HG02981 (cell line): ENCODE data around the gene HIVEP2.

ENCODE experiments used
- ATAC-seq: cut with Tn5 transposase; IDR thresholded peaks from one replicate; pipeline ENCODE4 v1.9.1; 2021; ENCODE audit warnings: mild to moderate bottlenecking, moderate library complexity; ENCODE audit not compliant: unreplicated experiment

Gene HIVEP2

DNA sequence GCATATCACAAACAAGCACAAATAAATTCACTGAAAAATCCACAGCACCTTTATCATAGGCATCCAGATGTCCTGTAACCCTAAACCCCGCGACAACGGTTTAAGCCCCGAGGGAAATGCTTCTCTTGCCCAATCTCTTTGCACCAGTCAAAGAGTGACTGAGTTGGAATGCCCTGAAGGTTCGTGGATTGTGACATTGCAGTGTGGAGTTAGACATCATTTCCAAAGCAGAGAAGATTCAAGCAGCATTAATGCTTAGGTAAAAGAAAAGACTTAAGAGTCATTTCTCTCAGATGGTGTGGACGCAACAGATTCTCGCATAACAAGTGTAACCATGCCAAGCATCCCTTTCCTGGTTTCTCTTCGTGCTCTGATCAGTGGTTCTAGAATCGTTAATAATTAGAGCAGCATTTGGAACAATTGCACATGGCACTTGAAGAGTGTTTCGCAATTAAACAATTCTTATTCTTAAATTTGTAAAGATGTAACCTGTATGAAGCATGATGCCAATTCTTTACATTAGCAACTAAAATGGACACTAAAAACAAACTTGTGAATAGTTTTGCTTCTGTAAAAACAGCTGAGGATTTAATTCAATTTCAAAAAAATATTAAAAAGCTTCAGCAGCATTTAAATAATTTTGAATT lies 121.6 kb downstream of the HIVEP2 start:
- no peak for ATAC-seq

DNA sequence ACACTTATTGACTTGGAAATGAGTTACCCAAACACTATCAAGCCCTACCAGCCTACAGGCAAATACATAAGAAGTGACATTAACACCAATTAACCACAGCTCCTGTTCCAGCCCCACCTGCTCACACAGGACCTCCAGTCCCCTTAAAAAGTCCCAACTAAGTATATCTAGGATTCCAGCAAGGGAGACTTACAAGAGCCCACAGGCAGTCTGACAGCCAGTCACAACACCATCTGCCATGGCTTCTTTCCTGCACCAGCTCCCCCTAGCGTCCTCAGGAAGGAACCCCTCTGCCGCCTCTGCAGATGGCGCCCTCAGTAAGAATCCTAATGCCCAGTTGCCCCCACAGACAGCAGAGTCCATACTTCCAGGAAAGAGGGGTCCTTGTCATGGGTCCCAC lies 122.1 kb downstream of the HIVEP2 start:
- no peak for ATAC-seq

DNA sequence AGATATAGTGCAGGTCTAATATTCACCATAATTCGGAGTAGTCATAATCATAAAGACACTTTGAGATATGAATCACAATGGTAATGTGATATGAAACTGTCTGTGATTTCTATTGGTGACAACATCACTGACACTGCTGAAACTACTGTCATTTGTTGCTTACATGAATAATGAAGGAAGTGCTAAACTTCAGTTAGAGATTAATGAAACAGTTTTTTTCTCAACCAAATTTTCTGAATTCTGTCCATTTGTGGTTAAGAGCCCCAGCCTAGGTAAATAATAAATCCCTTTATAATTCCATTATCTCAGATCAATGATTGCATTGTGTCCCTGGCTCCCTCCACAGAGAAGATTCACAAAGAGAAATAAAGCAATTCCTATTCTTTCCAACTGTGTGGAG lies 122.6 kb downstream of the HIVEP2 start:
- ATAC-seq, result peak; percentile 87

DNA sequence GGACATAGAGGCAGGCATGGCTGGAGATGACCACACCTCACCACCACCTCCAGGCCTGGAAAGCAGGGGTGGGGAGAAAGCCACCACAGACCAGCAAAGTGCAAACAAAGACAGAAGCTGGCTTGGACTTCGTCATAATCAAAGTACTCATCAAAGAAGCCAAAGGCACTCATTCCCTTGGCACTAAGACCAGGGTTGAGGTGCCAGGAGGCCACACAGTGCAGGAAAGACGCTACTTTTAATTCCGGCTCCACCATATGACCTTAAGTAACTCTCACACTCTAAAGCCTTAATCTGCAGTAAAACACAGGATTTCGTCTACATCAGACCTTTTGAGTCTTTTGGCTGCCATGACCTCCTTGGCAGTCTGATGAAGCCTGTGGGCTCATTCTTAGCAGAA lies 123.1 kb downstream of the HIVEP2 start:
- ATAC-seq, result no peak

DNA sequence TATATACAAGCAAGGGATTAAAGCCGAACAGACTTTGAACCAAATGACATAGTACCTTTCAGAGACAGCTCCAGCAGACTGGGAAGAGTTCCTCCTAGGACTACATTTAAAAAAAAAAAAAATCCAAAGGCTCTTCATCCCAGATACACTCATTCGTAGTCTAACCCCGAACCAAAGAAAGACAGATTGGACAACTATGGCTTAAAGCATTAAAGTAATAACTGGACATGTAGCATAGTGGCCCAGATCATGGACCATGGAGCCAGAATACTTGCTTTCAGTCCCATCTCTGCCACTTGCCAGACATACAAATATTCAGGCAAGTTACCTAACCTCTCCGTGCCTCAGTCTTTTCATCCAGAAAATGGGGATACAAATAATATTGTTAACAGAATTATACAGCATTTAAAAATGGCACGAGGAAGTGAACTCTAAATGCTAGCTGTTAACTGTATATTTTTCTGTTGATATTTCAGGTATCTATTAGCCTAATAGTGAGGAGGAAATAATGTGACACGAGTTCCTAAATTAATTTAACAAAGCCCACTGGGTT lies 123.7 kb downstream of the HIVEP2 start:
- ATAC-seq, result no peak

DNA sequence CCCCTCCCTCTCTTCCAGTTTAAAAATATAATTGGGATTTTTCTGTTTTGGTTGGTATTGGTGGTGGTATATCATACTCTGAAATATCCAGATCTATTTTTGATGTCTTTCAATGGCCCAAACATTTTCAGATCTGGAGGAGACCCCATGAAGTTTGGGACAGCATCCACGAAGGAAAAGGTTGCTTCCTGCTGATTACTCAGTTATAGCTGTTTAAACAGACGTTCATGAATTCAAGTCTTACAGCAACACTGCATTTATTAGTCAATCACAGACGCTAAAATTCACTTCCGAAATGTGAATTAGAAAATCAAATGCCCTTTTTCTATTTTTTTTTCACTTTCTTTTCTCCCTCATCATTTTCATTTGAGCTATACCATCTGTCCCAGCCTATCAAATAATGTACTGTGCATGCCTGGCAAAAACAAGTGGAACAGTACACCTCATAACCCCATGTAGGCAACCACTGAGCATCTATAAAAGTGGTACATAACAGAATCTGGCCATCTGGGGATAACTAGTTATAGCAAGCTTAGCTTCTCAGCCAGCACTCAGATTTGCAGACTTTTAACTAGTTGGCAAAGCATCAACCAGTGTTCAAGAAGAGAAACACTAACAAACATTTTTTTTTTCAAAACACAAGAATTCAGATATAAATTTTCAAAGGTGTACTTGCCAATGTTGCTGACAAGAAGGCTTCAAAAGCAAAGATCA lies 124.5 kb downstream of the HIVEP2 start:
- no peak for ATAC-seq

DNA sequence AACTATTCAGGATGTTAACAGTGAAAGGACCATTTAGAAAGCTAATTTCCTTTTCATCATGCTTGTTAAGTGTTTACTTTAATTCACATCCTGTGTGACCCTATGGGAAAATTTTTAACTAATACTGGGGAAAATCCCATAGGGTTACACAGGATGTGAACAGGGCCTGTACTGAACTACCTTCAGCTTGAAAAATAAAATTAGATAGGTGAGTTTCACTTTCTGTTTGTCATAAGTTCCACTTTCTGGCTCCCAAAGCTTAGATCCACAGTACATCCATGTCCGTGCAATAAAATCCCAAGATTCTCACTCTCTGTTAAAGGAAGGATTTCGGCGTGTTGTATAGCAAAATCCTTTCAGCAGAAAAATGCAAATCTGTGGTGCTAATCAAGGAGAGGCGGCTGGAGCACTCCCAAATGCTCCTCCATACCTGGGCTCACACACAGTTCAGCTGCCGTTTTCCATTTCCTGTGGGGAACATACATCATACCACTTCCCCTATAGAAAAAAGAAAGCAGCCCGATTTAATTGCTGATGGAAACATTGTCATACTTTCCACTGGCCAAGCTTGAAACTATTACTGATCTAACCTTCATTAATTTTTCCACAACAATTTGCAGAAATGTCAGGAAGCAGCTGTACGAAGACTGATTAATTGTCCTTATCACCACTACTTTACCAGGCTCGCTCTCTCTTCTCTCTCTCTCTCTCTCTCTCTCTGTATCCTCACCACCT lies 125.2 kb downstream of the HIVEP2 start:
- peak; percentile 52 for ATAC-seq

DNA sequence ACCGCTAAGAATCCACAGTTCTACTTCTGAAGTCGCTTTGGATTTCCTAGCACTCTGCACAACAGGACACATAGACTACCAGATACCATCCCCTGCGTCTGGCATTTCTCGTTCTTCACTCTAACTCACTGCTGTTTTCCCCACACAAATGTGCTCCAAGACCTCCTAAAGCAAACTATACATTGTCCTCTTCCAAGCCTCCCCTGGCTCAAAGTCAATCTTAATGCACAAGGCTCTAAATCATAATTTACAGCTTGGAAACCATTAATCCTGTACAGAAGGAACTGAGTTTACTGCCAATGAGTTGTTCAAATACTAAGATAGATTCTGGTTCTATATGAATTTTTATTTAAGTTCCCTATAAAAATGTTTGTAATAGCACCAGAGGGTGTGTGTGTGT lies 128.5 kb downstream of the HIVEP2 start:
- ATAC-seq, result no peak

DNA sequence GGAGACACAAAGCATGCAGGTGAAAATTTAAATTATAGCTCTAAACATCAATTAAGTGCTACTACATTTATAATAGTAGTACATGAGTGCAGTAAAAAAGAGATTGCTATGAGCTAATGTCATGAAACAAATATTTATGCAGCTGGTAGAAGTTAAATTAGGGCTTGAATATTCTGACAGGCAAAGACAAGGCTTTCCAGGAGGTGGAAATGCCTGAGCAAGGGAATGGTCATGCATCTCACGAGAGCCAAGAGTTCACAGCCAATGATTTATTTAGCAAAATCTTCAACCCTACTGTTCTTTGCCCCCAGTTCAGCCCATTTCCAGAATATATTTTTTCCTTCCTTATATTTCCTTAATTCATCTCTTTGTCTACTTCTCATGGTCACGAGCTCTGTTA lies 128.9 kb downstream of the HIVEP2 start:
- no peak for ATAC-seq

DNA sequence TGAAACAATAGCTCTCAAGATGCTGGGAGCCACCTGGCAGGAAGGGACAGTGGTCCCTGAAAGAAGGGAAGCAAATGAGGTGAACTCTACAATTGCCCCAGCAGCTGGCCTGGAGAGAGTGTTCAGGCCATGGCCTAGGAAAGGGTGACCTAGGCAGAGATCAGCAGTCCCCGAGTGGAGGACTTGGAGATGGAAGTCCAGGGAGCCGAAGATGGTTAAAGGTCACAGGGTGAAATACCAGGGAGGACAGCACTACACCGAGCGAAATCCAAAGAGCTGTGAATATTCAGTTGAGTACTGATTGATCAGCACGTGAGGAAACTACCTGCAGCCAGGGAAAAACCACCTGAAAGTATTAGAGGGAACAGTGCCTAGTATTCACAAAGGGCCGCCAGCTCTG lies 133.1 kb downstream of the HIVEP2 start:
- no peak for ATAC-seq

DNA sequence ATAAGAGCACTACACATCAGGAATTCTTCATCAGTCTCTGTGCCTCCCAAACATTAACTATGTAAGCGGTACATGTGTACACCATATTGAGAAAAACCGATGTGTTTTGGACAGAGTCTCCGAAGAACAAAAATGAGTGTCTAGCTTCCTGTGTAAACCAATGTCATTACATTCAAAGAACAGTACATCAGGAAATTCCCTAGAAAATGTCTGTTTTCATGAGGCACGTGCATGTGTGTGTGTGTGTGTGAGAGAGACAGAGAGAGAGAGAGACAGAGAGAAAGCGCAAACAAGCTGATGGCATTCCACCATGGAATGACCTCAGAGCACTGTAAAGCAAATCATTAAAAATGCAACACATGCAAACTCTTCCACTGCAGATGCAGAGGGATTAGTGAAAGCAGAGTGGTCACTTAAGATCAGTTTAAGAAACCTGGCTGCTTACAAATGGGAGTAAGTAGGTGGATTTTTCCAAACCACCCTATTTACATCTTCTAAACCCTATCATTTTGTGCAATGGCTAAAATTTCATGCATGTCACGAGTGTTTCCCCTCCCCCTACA lies 133.9 kb downstream of the HIVEP2 start:
- ATAC-seq, result no peak

DNA sequence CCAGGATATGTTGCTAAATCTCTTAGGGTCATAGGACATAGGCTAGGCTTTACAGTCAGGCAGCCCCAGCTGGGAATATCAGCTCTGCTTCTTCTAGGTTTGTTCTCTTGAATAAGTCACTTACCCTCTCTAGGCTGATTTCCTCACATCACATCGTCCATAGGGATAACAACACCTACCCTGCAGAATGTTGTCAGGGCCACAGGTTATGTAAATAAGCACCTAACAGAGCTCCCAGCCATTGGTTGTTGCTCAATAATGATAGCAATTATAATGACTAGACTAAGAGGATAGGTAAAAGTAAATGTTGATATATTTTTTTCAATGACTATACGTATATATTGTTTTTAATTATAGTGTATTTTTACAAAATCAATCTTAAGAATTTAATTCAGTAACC lies 135.0 kb downstream of the HIVEP2 start:
- ATAC-seq, result no peak

DNA sequence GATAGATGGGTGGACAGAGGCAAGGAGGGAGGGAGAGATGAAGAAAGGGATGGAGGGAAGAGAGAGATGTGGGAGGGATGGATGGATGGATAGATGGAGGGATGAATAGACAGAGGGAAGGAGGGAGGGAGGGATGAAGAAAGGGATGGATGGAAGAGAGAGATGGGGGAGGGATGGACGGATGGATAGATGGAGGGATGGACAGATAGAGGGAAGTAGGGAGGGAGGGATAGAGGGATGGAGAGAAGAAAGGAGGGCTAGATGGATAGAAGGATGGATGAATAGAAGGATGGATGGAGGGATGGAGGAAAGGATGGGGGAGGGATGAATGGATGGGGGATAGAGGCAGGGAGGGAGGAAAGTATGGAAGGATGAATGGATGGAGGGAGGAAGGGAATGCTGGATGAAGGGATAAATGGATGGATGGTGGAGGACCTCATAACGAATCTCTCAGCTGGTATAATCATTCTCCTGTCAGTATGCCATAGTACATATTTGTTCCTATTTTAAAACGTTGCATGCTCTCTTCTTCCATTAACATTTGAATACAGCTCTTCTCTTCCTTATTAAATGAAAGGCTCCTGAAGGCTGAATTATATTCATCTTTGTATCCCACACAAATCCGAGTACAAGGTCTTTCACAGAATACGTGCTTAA lies 136.4 kb downstream of the HIVEP2 start:
- no peak for ATAC-seq

DNA sequence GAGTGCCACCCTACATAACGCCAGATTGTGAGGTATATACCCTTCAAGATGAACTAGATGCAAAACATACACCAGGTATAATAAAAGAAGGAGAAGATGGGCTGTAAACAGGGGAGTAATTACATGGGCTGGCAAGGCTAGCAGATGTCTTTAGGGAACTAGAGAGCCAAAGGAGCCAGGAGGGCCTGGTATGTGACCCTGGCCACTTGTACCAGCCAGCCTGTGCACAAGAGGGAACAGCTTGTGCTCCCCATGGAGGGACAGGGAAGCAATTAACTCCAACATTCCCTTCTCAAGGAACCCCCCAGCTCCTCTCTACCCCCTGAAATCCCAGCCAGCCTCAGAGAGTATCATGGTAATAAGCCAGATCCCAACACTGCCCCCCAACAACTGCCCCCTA lies 139.9 kb downstream of the HIVEP2 start:
- no peak for ATAC-seq

DNA sequence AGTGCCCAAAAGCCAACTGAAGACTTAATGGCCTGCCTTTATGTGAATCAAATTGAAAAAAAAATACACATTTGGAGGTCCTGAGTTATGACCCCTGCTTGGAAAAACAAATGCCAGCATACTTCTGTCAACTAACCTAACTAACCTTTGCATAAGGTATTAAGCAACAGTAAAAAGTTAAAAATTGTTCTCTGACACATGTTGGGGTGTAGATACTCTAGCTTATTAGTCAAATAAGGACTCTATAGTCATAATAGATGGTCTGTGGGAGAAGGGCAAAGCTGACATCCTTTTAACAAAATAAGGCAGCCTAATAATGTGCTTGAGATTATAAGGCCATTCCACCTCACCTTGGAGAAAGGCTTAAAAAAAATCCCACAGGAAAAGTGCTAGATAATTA lies 140.5 kb downstream of the HIVEP2 start:
- no peak for ATAC-seq

DNA sequence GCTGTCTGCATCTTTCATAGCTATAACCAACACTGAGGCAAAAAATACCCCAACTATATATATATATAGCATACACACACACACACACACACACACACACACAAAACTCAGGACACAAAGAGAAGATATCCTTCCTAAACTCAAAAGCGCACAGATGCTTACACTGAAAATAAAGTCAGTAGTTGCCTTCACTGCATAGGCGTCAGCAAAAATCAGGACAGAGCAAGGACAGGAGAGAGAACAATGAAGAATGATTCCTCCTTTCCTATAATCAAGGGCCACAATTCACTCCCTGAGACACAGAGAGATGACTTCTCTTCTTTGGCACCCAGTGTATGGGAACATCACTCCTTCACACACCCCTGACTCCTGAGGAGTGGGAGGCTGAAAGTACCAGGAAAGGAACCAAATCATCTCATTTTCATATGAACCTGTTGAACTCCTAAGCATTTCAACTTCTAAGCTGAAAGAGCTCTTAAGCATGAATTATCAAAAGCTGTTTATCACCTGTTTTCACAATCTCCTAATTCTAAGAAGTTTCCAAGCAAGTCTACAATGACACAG lies 141.4 kb downstream of the HIVEP2 start:
- no peak for ATAC-seq

DNA sequence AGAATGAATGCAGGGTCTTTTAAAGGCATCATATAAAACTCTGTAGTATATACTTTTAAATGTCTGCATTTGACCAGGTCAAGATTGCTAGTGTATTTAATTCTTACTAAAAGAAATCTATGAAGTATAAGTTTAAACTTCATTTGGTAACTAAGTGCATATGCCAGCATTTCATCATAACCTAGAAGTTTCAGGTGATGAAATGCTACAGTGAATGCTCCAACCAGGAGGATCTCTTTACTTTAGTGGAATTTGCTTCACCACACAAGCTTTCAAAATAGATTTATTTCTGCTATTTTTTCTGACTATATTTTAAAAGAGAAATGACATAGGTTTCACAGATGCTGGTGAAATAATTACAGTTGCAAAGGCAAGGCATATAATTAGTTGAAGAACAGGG lies 141.9 kb downstream of the HIVEP2 start:
- ATAC-seq, result no peak

DNA sequence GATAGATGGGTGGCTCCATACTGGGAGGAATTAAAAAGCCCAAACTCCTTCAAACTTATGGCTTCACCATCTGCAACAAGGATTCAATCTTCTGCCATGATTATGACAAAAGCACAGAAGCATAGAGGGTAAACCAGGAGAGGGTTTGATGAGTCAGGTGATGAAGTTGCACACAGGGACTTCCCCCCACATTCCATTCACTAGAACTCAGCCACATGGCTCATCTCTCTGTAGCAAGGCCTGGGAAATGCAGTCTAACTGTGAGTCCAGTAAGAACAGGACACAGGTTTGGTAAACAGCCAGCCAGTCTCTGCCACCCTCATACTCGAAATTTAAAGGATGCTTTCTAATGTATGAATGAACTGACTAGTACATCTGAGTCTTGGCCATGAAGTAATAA lies 142.9 kb downstream of the HIVEP2 start:
- ATAC-seq, result no peak

DNA sequence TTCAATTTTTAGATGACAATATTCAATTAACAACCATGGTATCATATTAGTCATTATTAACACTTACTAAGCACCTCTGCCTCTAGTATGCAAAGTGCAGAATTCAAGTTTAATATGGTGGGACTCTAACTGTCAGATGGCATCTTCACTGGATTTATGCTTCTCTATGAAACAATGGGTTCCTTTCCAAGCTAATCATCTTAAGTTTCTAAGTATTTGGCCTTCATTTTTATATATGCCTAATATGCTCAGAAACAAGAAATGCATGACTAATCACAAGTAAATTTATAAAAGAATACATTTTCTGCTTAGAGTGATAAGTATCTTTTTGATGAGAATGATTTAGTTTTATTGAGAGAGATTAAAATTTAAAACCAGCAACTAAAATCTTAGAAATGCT lies 144.7 kb downstream of the HIVEP2 start:
- ATAC-seq, result no peak

DNA sequence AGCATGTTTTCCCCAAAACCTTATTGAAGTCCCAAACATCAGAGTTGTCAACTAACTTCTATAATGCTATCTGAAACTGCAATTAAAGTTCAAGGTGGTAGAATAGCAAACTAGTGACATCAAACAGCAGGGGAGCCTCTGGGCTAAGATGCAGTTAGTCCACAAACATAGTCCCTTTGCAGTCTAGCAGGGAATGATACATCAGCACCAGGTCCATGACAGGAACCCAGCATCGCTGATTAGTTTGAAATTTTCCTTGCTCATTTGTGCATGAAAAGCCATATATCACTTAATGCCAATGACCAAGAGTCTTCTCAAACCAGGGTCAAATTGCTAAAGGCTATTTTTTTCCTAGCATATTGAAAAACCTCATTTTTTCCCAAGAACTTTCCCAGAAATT lies 145.3 kb downstream of the HIVEP2 start:
- ATAC-seq, result no peak

DNA sequence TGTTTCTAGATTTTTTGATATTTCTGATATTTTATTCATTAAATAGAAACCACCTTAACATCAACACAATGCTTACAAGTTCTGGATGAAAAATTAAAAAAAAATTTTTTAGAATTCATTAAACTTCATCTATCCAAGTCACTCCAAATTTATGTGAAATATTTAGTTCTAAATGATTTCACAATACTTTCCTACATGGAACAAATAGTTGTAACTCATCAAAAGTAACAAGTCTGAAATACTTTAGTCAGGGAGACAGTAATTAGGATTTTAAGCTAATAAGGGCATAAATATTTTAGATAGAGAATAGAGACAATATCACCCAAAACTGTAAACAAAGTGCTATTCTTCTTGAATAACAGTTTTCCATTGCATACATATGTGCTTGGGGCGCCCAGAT lies 147.8 kb downstream of the HIVEP2 start:
- ATAC-seq, result no peak
